Brain microvascular endothelial cell (primary cell): ENCODE measurements around the gene CXCL1.
A peak's percentile ranks its signal among the peaks of the same experiment; 100 is the strongest.

Experiments used
- DNase-seq: peaks from one replicate; pipeline ENCODE4 v3.0.0-alpha.2; 2020
- H3K27ac ChIP-seq: fragments of 250-450 bp; sonication (Bioruptor Pico); 2 replicates; pipeline ENCODE4 v1.5.1; 2020; ENCODE audit warnings: mild to moderate bottlenecking, moderate library complexity
- H3K27me3 ChIP-seq: fragments of 250-450 bp; sonication (Bioruptor Pico); replicated peaks from 2 replicates; pipeline ENCODE4 v1.5.1; 2020; ENCODE audit warnings: mild to moderate bottlenecking
- H3K36me3 ChIP-seq: fragments of 250-450 bp; sonication (Bioruptor Pico); replicated peaks from 2 replicates; pipeline ENCODE4 v1.5.1; 2020; ENCODE audit warnings: mild to moderate bottlenecking
- H3K4me3 ChIP-seq: 2 replicates; pipeline ENCODE4 v1.5.1; 2011; ENCODE audit warnings: low read depth, mild to moderate bottlenecking, control low read depth, low read length, moderate library complexity
- CTCF ChIP-seq: IDR thresholded peaks from 2 replicates; pipeline ENCODE4 v1.5.1; 2011; ENCODE audit warnings: low read depth, mild to moderate bottlenecking, moderate library complexity, low read length, control low read depth, inconsistent platforms; ENCODE audit errors: missing control alignments
- in situ Hi-C: cut with HindIII; loops from 2 replicates; pipeline ENCODE4 v1.10.0; 2017; ENCODE audit warnings: low sequenced_read_pairs, low pct_ligation_motif_present

The CXCL1 gene

GRCh38 chr4:73916172-73916925, 47.2 kb downstream of the CXCL1 start:
- Histone ChIP-seq H3K4me3 (no peak overlapping the region), H3K27ac (no peak overlapping the region), H3K36me3 (no peaks in the 10 kb centered on the region), H3K27me3 (no peaks in the 10 kb centered on the region)
- TF ChIP-seq CTCF = no peak
- in situ Hi-C loops = no loop called here
- no peak for DNase-seq

- peak overlapping the region; percentile 78 for H3K27ac ChIP-seq
Observed at GRCh38 chr4:73917081-73917501, 47.9 kb downstream of the CXCL1 start.

GRCh38 chr4:73918058-73918457, 48.9 kb downstream of the CXCL1 start:
- Histone ChIP-seq H3K36me3 (no peaks in the 10 kb centered on the region), H3K4me3 (no peak overlapping the region), H3K27ac (peak overlapping the region; percentile 78), H3K27me3 (no peaks in the 10 kb centered on the region)
- in situ Hi-C loops = no loop called here
- TF ChIP-seq CTCF = no peak
- DNase-seq = no peak

More at GRCh38 chr4:73917081-73917501, 47.9 kb downstream of the CXCL1 start:
- Histone ChIP-seq H3K4me3 (no peak overlapping the region), H3K27me3 (no peaks in the 10 kb centered on the region), H3K36me3 (no peaks in the 10 kb centered on the region)
- in situ Hi-C loops = no loop called here
- TF ChIP-seq CTCF = no peak
- peak; percentile 89 for DNase-seq

GRCh38 chr4:73919691-73920090, 50.5 kb downstream of the CXCL1 start:
- in situ Hi-C loops = no loop called here
- H3K4me3 ChIP-seq = no peak overlapping the region
- no peaks in the 10 kb centered on the region for H3K27me3 ChIP-seq
- DNase-seq = no peak
- TF ChIP-seq CTCF = no peak
- H3K27ac ChIP-seq = no peak overlapping the region
- no peaks in the 10 kb centered on the region for H3K36me3 ChIP-seq
